ENCODE results near the gene NUDC.
"Not testable (repeated sequence)": the region's sequence is repeated elsewhere in the genome, so short reads cannot be mapped to it uniquely, and the experiment has no call there.

The NUDC gene

DNA sequence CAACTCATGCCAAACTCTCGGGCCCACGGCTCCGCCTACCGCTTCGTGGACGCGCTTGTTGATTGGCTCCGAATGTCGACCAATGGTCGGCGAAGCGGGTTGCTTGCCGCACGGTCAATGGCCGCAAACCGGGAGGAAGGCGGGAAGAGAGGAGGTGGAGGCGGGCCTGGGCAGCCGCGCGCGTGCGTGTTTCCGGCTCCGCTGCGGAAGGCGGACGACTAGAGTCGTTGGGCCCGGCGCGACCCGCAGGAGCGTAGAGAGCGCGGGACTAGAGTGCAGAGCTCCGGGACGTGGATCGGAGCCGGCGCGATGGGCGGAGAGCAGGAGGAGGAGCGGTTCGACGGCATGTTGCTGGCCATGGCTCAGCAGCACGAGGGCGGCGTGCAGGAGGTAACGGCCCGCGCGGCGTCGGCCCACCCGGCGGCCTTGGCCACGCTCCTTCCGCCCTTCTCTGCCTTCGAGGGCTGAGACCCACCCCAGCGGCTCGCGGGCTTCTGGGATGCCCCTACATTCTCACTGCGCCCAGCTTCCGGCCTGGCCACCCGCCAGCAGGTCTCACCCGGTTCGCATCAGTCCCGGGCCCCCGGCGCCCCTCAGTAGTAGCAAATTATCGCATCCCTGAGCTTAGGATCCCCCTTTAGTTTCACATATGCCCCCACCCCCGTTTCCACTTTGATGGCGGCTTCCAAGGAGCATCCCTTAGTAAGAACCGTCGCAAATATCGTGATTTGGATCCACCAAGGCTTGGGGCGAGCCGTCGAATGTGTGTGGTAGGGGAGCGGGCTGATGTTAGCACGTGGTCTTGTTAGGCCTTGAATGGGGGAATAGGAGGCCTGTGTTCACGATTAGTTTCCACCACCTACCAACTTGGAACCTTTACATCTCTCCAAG, at the start of gene NUDC:
Gene NUDC, plus strand, starts transcription at position 204 of the 891 bp plus-strand sequence. Its CDS starts 106 bp downstream, at position 310.
- peak; percentile 92 for DNase-seq

DNA sequence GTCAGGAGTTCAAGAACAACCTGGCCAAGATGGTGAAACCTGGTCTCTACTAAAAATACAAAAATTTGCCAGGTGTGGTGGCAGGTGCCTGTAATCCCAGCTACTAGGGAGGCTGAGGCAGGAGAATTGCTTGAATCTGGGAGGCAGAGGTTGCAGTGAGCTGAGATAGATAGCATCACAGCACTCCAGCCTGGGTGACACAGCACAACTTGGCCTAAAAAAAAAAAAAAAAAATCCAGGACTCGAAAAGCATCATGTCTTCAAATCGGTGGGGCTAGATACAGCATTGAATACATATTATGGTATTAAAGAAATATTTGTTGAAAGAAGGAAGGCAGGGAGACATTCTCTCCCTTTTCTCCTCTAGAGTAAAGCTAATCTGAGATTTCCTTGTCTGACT, 48.4 kb upstream of the NUDC start:
- not testable (repeated sequence) for DNase-seq

GRCh38 chr1:26874896-26875295, 46.6 kb upstream of the NUDC start:
- no peak for DNase-seq

DNA sequence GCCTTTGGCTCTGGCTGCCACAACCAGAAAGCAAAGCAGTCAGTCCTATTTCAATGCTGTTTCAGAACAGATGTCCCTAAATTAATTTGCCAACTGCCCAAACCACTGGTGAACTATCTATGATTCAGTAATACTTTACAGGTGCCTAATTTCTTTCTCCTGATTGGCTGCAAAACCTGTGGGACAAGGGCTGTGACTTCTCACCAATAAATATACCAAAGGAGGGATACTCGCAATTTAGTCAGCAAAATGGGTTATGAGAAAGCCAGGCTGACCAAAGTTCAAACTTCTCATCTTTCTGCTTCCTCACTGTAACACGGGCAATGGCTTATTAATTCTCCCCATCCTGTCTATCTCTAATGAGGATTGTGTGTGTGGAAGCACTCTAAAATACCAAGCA, 44.2 kb upstream of the NUDC start:
- no peak for DNase-seq

- DNase-seq: no peak
Measured at GRCh38 chr1:26879793-26880192, 41.8 kb upstream of the NUDC start.

DNA sequence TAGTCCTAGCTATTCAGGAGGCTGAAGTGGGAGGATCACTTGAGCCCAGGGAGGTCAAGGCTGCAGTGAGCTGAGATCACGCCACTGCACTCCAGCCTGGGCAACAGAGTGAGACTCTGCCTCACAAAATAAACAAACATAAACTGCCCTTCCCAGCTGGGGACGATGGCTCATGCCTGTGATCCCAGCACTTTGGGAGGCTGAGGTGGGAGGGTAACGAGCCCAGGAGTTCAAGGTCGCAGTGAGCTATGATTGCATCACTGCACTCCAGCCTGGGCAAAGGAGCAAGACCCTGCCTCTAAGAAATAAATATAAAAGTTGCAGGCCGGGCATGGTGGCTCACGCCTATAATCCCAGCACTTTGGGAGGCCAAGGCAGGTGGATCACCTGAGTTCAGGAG, 39.9 kb upstream of the NUDC start:
- DNase-seq: not testable (repeated sequence)

DNA sequence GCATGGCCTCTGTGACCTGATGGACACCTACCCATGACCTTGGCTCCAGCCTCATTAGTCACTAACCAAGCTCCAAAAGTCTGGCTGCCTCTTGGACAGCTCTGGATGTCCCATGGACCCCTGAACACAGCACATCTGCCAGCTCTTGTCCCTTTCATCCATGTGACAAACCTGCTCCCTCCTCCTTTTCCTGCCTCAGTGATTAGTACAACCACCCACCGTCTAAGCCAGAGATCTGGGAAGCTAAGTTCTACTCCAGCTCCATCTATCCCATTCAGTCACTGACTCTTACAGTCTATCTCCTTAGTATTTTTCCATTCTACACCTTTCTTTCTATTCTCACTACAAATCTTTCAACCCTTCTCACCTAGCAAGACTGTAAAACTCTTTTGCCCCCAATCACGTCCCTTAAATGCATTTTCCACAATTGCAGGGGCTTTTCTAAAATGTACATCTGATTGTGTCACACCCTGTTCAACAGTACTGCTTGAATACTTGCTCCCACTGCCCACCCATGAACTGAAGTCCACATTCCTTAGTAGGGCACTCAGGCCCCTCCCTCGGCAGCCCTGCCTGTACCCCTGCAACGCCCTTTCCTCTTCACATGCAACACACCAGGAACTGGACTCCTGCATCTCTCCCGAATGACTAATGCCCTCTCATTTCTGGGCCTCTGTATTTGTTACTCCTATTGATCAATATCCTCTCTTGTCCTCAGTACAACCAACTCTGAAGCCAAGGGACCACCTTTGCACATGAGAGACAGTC, 38.7 kb upstream of the NUDC start:
- no peak for DNase-seq

- peak; percentile 12 for DNase-seq
Measured at GRCh38 chr1:26887125-26887524, 34.4 kb upstream of the NUDC start.

DNA sequence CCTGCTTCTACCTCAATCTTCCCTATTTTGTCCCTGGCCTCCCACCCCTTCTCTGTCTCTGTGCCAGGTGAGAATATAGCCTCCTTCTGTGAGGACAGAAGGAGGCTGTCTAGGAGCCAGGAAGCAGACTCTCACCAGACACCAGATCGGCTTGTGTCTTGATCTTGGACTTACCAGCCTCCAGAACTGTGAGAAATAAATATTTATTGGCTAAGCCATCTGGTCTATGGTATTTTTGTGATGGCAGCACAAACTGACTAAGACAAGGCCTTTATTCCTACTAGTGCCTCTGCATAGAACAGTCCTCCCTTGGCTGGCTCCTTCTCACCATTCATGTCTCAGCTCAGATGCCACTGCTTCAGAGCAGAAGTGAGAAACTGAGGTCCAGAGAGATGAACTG, 33.3 kb upstream of the NUDC start:
- no peak for DNase-seq

DNA sequence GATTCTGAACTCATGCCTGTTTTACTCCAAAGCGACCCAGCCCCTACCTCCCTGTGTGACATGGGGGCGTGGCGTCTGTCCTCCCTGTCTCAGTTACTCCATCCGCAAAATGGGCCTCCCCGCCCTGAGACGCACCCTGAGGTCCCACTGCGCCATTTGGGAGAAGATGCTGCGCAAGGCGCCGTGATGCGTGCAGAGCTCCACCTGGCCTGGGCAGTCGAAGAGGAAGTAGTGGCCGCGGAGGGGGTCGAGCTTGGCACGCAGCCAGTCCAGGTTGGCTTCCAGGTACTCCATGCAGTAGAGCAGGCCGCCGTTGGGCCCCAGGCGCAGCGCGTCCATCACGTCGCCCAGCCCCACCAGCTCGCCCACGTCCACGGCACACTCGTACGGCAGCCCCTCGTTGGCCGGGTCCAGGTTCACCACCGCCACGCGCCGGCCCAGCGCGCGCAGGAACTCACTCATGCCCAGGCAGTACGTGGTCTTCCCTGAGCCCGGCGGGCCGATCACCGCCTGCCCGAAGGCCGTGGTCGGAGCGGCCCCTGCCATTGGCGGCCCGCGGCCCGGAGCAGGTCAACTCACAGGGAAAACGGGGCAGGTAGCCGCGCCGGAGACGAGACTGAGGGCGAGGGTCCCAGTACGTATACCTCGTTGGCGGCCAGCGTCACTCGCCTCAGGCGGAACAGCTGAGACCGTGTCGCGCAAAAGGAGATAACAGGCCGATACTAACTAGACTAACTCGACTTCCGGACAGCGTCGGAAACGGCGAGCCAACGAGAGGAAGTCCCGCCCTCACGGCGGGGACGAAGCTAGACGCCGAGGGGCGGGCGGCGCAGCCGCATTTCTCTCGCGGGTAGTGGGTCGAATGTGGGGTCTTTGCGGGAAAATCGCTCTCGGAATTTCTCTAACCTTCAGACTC, 31.7 kb upstream of the NUDC start, which contains the start of gene GPN2:
Gene GPN2, minus strand, starts transcription at position 733 of the 916 bp plus-strand sequence. Its CDS starts 187 bp downstream, at position 546.
- peak; percentile 67 for DNase-seq

DNA sequence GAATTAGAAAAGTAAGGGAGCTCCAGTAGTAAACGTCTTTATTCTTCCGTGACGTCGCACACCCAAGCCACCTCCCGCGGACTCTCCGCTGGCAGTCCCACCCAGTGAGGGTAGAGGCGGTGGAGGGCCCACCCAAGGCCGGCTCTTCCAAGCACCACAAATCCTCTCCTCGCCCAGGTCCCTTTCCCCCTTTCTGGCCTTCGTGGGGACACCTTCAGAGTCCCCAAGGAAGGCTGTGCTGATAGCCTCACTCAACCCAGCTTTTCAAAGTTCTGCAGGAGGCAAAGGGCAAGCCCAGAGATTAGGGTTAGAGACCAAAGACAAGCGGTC, 31.1 kb upstream of the NUDC start:
- no peak for DNase-seq

DNA sequence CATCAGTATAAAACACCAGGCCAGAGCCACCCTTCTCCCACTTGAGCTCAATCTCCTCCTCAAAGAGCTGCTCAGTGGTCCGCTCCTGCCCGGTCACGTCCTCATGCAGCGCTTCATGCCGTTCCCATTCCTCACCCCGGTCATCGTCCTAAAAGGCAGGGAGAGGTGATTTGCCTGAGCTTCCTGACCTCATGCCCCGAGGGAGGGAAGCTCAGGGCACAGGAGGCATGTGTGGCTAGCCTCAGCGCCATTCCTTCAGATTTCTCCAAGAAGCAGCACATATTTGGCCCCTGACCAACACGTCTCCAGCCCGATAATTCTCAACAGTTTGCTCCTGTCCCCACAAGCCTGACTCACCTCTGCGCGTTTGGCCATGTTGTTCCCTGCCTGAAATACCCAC, 27.3 kb upstream of the NUDC start:
- DNase-seq: no peak

DNA sequence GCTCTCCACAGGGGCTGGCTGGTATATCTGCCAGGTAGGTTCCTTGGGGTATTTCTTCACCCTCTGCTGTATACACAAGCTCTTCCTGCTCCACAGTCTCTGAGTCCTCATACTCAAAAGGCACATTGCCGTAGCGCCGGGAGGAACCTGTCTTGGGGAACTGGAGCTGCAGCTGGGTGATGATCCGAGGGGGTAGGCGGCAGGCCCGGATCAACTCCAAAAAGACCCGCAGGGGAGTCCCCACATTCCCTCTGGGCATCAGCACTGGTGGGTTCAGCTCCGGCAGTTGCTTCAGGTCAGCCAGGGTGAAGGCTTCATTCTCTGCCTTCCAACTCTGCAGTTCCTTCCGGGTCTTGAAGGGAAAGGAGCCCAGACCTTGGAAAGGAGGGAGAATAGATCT, 24.2 kb upstream of the NUDC start:
- no peak for DNase-seq

GRCh38 chr1:26900001-26900814, 21.3 kb upstream of the NUDC start, which contains the start of gene GPATCH3:
GPATCH3 (minus strand) TSS chr1:26900467; CDS start chr1:26900442, 25 bp downstream.
- DNase-seq: peak; percentile 82

GRCh38 chr1:26900815-26901511, 20.6 kb upstream of the NUDC start:
- no peak for DNase-seq

DNA sequence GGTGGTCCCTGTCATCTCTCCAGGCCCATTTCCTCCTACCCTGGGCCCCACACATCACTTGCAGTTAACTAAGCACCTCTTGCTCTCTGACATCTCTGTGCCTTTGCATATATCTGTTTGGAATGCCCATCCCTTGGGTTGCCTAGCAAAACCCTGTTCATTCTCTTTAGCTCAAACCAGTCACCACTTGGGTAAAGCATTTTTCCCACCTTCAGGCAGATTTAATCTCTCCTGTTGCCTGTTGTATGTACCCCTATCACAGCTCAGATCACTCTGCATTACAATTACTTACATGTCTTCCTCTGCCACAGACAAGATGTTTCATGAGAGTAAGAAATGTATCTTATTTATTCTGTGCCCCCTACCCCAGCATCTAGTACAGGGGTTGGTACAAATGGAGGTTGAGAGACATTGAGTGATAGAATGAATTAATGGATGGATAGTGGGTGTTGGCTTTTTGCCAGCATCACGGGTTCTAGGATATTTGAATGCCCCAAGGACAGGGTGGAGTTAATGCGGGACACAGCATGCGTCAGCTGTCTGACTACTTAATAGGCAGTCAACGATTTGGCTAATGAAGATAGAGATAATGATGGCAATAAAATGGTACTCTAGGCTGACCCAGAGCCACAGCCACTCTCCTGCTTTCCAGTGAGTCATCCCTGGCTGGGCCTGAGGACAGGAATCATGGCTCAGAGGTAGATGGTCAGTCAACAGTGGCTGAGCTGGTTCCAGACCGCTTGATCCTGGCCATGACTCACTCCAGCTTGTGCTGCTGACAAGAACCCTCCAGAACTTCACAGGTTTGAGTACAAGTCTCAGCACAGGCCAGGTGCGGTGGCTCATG, 14.2 kb upstream of the NUDC start:
- DNase-seq: peak; percentile 36

- DNase-seq: no peak
Measured at GRCh38 chr1:26909951-26910342, 11.6 kb upstream of the NUDC start.

- DNase-seq: no peak
Measured at GRCh38 chr1:26910343-26911160, 11.0 kb upstream of the NUDC start.

GRCh38 chr1:26911399-26912146, 10.0 kb upstream of the NUDC start:
- no peak for DNase-seq

Data from amniotic stem cell (primary cell).